HFF-Myc (cell line): Measurements from ENCODE around the gene GGACT.
"Not testable (repeated sequence)": the region's sequence is repeated elsewhere in the genome, so short reads cannot be mapped to it uniquely, and the experiment has no call there.

ENCODE experiments used
- DNase-seq: peaks from one replicate; pipeline ENCODE4 v3.0.0-alpha.2; 2011; ENCODE audit warnings: low read depth; ENCODE audit errors: extremely low read depth
- H3K4me3 ChIP-seq: replicated peaks from 2 replicates; pipeline ENCODE4 v1.5.1; 2011; ENCODE audit warnings: low read depth, mild to moderate bottlenecking, control low read depth, low read length
- CTCF ChIP-seq: IDR thresholded peaks from 2 replicates; pipeline ENCODE4 v1.5.1; 2012; ENCODE audit warnings: mild to moderate bottlenecking, low read depth, low read length, control low read depth; ENCODE audit errors: missing control alignments

The GGACT gene

GRCh38 chr13:100528353-100528752 lies 60.2 kb downstream of the GGACT start:
- no peak overlapping the region for H3K4me3 ChIP-seq
- no peak for TF ChIP-seq CTCF
- no peak for DNase-seq

GRCh38 chr13:100527644-100528043 lies 60.9 kb downstream of the GGACT start:
- H3K4me3 ChIP-seq = no peak overlapping the region
- no peak for DNase-seq
- no peak for TF ChIP-seq CTCF

- H3K4me3 ChIP-seq = no peak overlapping the region
- no peak for TF ChIP-seq CTCF
- no peak for DNase-seq
Measured at GRCh38 chr13:100526318-100527000, 62.1 kb downstream of the GGACT start.

GRCh38 chr13:100525453-100526317 lies 62.9 kb downstream of the GGACT start:
- no peak for TF ChIP-seq CTCF
- no peak for DNase-seq
- H3K4me3 ChIP-seq = no peak overlapping the region

- H3K4me3 ChIP-seq = not testable (repeated sequence)
Measured at GRCh38 chr13:100524688-100525087, 63.9 kb downstream of the GGACT start.

GRCh38 chr13:100523981-100524386 lies 64.6 kb downstream of the GGACT start:
- TF ChIP-seq CTCF = no peak
- H3K4me3 ChIP-seq = no peak overlapping the region
- no peak for DNase-seq

More at GRCh38 chr13:100524688-100525087, 63.9 kb downstream of the GGACT start:
- DNase-seq = not testable (repeated sequence)

GRCh38 chr13:100523411-100523810 lies 65.2 kb downstream of the GGACT start:
- no peak for TF ChIP-seq CTCF
- H3K4me3 ChIP-seq = no peak overlapping the region
- DNase-seq = no peak
